Retinal pigment epithelial cell (primary cell): ENCODE data around the gene RIMBP2.

ENCODE experiments used
- DNase-seq: peaks from one replicate; pipeline ENCODE4 v3.0.0-alpha.2; 2010; ENCODE audit warnings: low read depth
- H3K4me3 ChIP-seq: 2 replicates; pipeline ENCODE4 v1.5.1; 2011; ENCODE audit warnings: mild to moderate bottlenecking, low read length, control low read depth, moderate library complexity
- TF ChIP-seq, protein P1 (sequence below): conservative IDR thresholded peaks from 2 replicates; pipeline ENCODE4 v1.5.1; 2011; ENCODE audit warnings: low read depth, low read length, control low read depth, inconsistent platforms

The RIMBP2 gene

DNA sequence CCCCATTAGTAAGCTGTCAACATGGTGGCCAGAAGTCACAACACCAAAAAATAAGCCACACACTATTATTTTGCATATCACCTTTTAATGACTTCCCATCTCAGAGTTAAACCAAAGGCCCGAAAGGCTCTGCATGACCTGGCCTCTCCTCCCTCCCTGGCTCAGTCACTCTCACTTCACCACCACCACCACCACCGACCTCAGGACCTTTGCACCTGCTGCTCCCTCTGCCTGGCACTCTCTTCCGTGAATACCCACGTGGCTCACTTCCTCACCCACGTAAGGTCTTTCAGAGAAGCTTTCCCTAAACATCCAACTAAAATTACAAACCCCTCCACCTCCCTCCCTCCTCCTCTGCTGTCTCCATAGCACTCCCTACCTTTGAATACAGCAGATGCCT is 134.3 kb downstream of the RIMBP2 start:
- no peak for DNase-seq
- TF ChIP-seq, protein P1, sequence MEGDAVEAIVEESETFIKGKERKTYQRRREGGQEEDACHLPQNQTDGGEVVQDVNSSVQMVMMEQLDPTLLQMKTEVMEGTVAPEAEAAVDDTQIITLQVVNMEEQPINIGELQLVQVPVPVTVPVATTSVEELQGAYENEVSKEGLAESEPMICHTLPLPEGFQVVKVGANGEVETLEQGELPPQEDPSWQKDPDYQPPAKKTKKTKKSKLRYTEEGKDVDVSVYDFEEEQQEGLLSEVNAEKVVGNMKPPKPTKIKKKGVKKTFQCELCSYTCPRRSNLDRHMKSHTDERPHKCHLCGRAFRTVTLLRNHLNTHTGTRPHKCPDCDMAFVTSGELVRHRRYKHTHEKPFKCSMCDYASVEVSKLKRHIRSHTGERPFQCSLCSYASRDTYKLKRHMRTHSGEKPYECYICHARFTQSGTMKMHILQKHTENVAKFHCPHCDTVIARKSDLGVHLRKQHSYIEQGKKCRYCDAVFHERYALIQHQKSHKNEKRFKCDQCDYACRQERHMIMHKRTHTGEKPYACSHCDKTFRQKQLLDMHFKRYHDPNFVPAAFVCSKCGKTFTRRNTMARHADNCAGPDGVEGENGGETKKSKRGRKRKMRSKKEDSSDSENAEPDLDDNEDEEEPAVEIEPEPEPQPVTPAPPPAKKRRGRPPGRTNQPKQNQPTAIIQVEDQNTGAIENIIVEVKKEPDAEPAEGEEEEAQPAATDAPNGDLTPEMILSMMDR, result no peak
- H3K4me3 ChIP-seq, result no peak overlapping the region

DNA sequence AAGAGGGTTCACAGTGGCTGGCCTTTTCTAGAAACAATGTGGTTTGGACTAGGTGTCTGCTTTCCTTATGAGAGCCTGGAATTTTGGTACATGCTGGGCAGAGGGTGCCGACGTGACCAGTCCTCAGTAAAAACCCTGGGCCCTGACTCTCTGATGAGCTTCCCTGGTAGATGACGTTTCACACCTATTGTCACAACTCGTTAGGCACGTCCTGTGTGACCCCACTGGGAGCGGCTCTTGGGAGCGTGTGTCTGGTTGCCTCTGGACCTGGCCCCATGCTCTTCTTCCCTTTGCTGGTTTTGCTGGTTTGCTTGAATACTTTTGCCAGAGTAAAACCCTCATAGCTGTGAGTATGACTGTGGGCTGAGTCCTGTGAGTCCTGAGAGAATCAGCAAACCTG is 136.9 kb downstream of the RIMBP2 start:
- TF ChIP-seq, protein P1, result no peak

DNA sequence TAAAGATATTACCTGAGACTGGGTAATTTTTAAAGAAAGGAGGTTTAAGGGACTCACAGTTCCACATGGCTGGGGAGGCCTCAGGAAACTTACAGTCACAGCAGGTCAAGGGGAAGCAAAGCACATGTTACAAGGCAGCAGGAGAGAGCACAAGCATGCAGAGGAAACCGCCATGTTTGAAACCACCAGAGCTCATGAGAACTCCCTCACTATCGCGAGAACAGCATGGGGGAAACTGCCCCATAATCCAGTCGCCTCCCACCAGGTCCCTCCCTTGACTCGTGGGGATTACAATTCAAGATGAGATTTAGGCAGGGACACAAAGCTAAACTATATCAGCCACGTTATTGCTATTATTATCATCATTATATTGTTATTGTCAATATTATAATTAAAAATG is 138.7 kb downstream of the RIMBP2 start:
- no peak for DNase-seq
- TF ChIP-seq, protein P1, result no peak
- H3K4me3 ChIP-seq, result no peak overlapping the region

More for the DNA sequence above, 136.9 kb downstream of the RIMBP2 start:
- DNase-seq, result no peak
- H3K4me3 ChIP-seq, result no peak overlapping the region

DNA sequence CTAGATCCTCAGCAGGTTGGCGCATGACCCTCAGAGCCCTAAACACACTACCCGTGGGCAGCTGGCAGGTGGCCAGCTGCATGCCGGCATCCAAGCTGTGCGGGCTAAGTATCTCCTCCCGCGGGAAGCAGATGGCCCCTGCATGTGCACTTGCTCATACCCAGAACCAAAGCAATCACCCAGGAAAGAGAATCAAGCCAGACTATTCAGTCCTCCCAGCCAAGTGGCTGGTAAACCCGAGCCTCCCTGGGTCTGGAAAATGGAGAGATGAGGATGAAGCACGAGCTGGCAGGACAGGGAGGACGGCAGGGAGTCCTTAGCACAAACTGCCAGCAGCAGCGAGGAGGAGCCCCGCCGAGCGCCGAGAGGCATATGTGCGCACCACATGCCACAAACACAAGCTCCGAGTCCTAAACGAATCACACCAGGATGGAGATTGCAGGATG is 139.7 kb downstream of the RIMBP2 start:
- no peak overlapping the region for H3K4me3 ChIP-seq
- TF ChIP-seq, protein P1, result no peak
- no peak for DNase-seq

DNA sequence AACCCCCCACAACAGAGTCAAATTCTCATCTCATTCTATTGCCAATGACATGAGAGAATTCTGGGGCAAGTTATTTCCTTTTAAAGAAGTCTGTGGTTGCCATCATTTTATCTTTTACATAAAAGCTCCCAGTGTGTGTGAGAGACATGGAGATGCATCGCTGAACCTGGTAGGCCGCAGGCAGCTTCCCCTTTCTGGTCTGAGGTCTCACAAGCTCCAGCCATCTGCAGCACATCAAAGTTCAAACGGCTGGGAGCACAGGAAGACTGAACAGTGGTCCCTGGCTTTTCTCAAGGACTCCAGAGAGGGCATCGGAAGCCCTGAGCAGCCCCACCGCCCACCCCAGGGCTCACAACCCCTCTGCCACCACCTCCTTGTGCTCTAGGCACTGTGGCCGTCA is 141.7 kb downstream of the RIMBP2 start:
- H3K4me3 ChIP-seq, result no peak overlapping the region
- TF ChIP-seq, protein P1, result no peak
- no peak for DNase-seq

DNA sequence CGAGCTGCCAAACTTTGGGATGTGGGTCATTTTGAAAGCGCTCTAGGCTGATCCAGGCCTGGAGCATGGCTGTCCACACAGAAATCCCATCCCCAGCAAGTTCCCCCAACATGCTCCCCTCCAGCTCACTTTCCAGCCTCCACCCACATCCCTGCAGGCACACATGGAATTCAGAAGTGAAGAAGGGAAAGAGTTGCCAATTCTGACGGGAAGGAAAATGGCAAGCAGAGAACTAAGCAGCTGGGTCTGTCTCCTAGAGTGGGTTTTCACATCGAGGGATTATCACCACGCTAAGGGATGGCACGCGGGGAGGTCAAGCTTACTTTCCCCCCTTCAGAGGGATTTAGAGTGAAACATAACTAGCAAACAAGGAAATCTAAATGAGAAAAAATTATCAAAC is 142.3 kb downstream of the RIMBP2 start:
- DNase-seq, result no peak
- TF ChIP-seq, protein P1, result no peak
- no peak overlapping the region for H3K4me3 ChIP-seq

DNA sequence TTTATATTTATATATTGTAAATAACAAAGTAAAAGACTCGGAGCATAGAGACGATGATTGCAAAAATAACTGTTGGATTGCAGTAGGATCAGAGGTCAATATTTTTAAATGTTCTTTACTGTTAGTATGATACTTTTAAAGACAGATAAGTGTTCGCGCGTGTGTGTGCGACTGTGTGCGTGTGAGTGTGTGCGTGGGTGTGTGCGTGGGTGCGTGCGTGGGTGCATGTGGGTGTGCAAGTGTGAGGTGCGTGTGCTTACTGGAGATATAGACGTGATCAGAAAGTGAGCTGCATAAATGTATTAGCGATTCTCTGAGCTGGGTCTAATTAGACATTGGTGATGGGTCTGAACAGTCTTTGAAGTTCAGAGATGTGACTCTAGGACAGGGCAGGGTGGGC is 142.9 kb downstream of the RIMBP2 start:
- no peak overlapping the region for H3K4me3 ChIP-seq
- TF ChIP-seq, protein P1, result no peak
- no peak for DNase-seq
